A549 treated with CORT108297 at 1 μM for 4 hours (cell line): ENCODE measurements around the gene AKAP14. TPM values are rescaled to one million over a fixed set of nuclear protein-coding genes. Genes with fewer than 3 reads are reported as not detected.

Source experiments
- total RNA-seq: library from RNA; stranded (reverse); fragments of 200-300 nt; extraction: Qiagen RNA extraction; gene quantifications from 5 replicates; pipeline ENCODE4 v1.2.3, GENCODE V29; 2022

The AKAP14 gene
- not detected in 5 replicates for total RNA-seq

GRCh38 chrX:119895843-119896326 is at the start of gene AKAP14:
TSS of gene AKAP14 (plus strand) at chrX:119895893. CDS start at chrX:119903224, 7,331 bp downstream.

GRCh38 chrX:119852382-119853353 is 43.0 kb upstream of the AKAP14 start, which contains the start of gene UPF3B:
TSS of gene UPF3B (minus strand) at chrX:119852963. CDS start at chrX:119852928, 35 bp downstream.

GRCh38 chrX:119871599-119872395 is 23.9 kb upstream of the AKAP14 start, which contains the start of the genes NDUFA1 and RNF113A:
TSS of gene NDUFA1 (plus strand) at chrX:119871832. CDS start at chrX:119871912, 80 bp downstream.
TSS of gene RNF113A (minus strand) at chrX:119871733. CDS start at chrX:119871613, 120 bp downstream.

GRCh38 chrX:119943185-119943988 is 47.7 kb downstream of the AKAP14 start, which contains the start of gene NKAP:
TSS of gene NKAP (minus strand) at chrX:119943751. CDS start at chrX:119943605, 146 bp downstream.

Other genes with a start within 250 kb of the AKAP14 start
- 8.9 to 11.3 TPM (median 11.0 TPM) in 5 replicates for gene SEPTIN6, start 202.7 kb upstream of the AKAP14 start, total RNA-seq
- gene SOWAHD, start 137.3 kb upstream of the AKAP14 start, total RNA-seq = 0.08 to 0.21 TPM (median 0.12 TPM) in 4 of 5 replicates, not detected in the other
- 3,339 to 4,891 TPM (median 3,558 TPM) in 5 replicates for gene RPL39, start 104.3 kb upstream of the AKAP14 start, total RNA-seq
- gene UPF3B, start 42.9 kb upstream of the AKAP14 start, total RNA-seq = 18.7 to 26.8 TPM (median 19.9 TPM) in 5 replicates
- 27.8 to 33.8 TPM (median 30.2 TPM) in 5 replicates for gene RNF113A, start 24.2 kb upstream of the AKAP14 start, total RNA-seq
- 234 to 342 TPM (median 254 TPM) in 5 replicates for gene NDUFA1, start 24.1 kb upstream of the AKAP14 start, total RNA-seq
- 7.1 to 8.1 TPM (median 7.6 TPM) in 5 replicates for gene NKAP, start 47.9 kb downstream of the AKAP14 start, total RNA-seq
- not detected in 5 replicates for gene RHOXF2B, start 181.8 kb downstream of the AKAP14 start, total RNA-seq
- 0.10 TPM in 1 of 5 replicates, not detected in the others for gene RHOXF1, start 220.0 kb downstream of the AKAP14 start, total RNA-seq